Neuronal stem cell (in vitro differentiated cells): ENCODE results near the gene AP1B1.

Experiments
- DNase-seq: peaks from one replicate; pipeline ENCODE4 v3.0.0-alpha.2; 2013; ENCODE audit warnings: low spot score
- H2AFZ ChIP-seq: one replicate; pipeline ENCODE4 v1.6.1; 2013; ENCODE audit warnings: mild to moderate bottlenecking, low read length, inconsistent platforms
- H2AK5ac ChIP-seq: 2 replicates; pipeline ENCODE4 v1.6.1; 2013; ENCODE audit warnings: low read depth, mild to moderate bottlenecking, inconsistent platforms, low read length, moderate library complexity, mixed read lengths
- H2BK120ac ChIP-seq: 2 replicates; pipeline ENCODE4 v1.6.1; 2013; ENCODE audit warnings: low read depth, mild to moderate bottlenecking, inconsistent platforms, low read length, moderate library complexity, mixed read lengths
- H2BK12ac ChIP-seq: one replicate; pipeline ENCODE4 v1.6.1; 2013; ENCODE audit warnings: low read length, inconsistent platforms
- H2BK15ac ChIP-seq: 2 replicates; pipeline ENCODE4 v1.6.1; 2013; ENCODE audit warnings: mild to moderate bottlenecking, low read length, inconsistent platforms, mixed read lengths
- H2BK5ac ChIP-seq: one replicate; pipeline ENCODE4 v1.6.1; 2013; ENCODE audit warnings: inconsistent platforms, mild to moderate bottlenecking, low read length, moderate library complexity
- H3K14ac ChIP-seq: one replicate; pipeline ENCODE4 v1.6.1; 2013; ENCODE audit warnings: low read length, inconsistent platforms
- H3K18ac ChIP-seq: 2 replicates; pipeline ENCODE4 v1.6.1; 2013; ENCODE audit warnings: low read length, inconsistent platforms
- H3K23ac ChIP-seq: 2 replicates; pipeline ENCODE4 v1.6.1; 2013; ENCODE audit warnings: low read depth, mild to moderate bottlenecking, mixed read lengths, low read length, inconsistent platforms; ENCODE audit not compliant: poor library complexity
- H3K27ac ChIP-seq: replicated peaks from 3 replicates; pipeline ENCODE4 v1.5.1; 2013; ENCODE audit warnings: low read length, inconsistent platforms
- H3K27me3 ChIP-seq, 3 experiments: 2 replicates each; pipeline ENCODE4 v1.6.1; 2013; ENCODE audit warnings: low read length in 3 of 3, mild to moderate bottlenecking in 2 of 3, inconsistent platforms in 1 of 3, low read depth in 1 of 3, mixed read lengths in 1 of 3, moderate library complexity in 1 of 3; ENCODE audit not compliant: control insufficient read depth in 3 of 3, insufficient read depth in 3 of 3
- H3K36me3 ChIP-seq, 2 donors: replicated peaks in 1 of 2; 2 replicates each; pipeline ENCODE4 v1.6.1; 2013; ENCODE audit warnings: low read length in 2 of 2; ENCODE audit not compliant: control insufficient read depth in 2 of 2, insufficient read depth in 2 of 2
- H3K4ac ChIP-seq: 2 replicates; pipeline ENCODE4 v1.6.1; 2013; ENCODE audit warnings: inconsistent platforms, mild to moderate bottlenecking, low read length, moderate library complexity
- H3K4me1 ChIP-seq, 2 donors: 1 replicate in 1 of 2; 2 replicates in 1 of 2; pipeline ENCODE4 v1.6.1; 2013; ENCODE audit warnings: low read length in 2 of 2, low read depth in 1 of 2; ENCODE audit not compliant: control insufficient read depth in 2 of 2, insufficient read depth in 1 of 2
- H3K4me2 ChIP-seq: one replicate; pipeline ENCODE4 v1.6.1; 2013; ENCODE audit warnings: mild to moderate bottlenecking, low read length, inconsistent platforms; ENCODE audit not compliant: insufficient read depth, poor library complexity, severe bottlenecking
- H3K4me3 ChIP-seq, 2 donors: 2 replicates each; pipeline ENCODE4 v1.5.1; 2013; ENCODE audit warnings: low read length in 2 of 2, mild to moderate bottlenecking in 2 of 2, inconsistent platforms in 1 of 2, moderate library complexity in 1 of 2
- H3K79me1 ChIP-seq: one replicate; pipeline ENCODE4 v1.6.1; 2013; ENCODE audit warnings: low read depth, mild to moderate bottlenecking, inconsistent platforms, low read length, moderate library complexity
- H3K9ac ChIP-seq: one replicate; pipeline ENCODE4 v1.6.1; 2013; ENCODE audit warnings: mild to moderate bottlenecking, low read depth, low read length, inconsistent platforms; ENCODE audit not compliant: poor library complexity
- H3K9me3 ChIP-seq, 2 donors: replicated peaks in 1 of 2; 2 replicates each; pipeline versions ENCODE3 to v1.6.1; 2013; ENCODE audit warnings: low read length in 2 of 2, mild to moderate bottlenecking in 2 of 2, inconsistent platforms in 1 of 2, low read depth in 1 of 2, mixed read lengths in 1 of 2, moderate library complexity in 1 of 2; ENCODE audit not compliant: control insufficient read depth in 2 of 2, insufficient read depth in 1 of 2
- H4K8ac ChIP-seq: one replicate; pipeline ENCODE4 v1.6.1; 2013; ENCODE audit warnings: low read depth, mild to moderate bottlenecking, inconsistent platforms, low read length, moderate library complexity
- H4K91ac ChIP-seq: one replicate; pipeline ENCODE4 v1.6.1; 2013; ENCODE audit warnings: low read length, low read depth, mild to moderate bottlenecking, inconsistent platforms; ENCODE audit not compliant: poor library complexity
- WGBS, 2 donors: extraction: QIAGEN DNeasy Blood & Tissue Kit; methylation state at CpG; one replicate each; pipeline ENCODE4 v1.1.7; 2013; ENCODE audit warnings: missing lambda C conversion rate in 2 of 2, mixed read lengths in 1 of 2; ENCODE audit not compliant: insufficient read length in 2 of 2, insufficient replicate concordance in 1 of 2; ENCODE audit errors: extremely low coverage in 2 of 2; 5-methylcytosine and 5-hydroxymethylcytosine counted together

The AP1B1 gene

DNA sequence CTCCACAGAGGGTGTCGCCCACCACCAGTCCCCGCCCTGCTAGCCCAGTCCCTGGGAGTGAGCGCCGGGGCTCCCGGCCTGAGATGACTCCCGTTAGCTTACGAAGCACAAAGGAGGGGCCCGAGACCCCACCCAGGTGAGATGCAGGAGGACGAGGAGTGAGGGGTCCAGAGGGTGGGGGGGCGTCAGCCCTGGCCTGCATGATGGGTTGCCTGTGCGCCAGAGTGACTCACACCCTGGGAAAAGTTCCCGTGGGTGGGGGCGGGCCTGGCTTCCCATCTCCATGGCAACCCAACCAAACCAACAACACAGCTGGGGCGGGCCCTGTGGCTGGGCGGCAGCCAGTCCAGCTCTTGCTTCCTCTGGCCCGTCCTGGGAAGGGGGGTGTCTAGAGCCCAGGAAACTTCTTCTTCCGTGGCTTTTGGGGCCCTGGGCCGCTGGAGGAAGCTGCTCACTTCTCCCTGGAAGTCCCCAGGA, 77.5 kb downstream of the AP1B1 start:
- peaks cover 26 to 34% (median 29%) of the 10 kb centered on the region in 3 experiments for H3K27me3 ChIP-seq
- peaks cover 23 to 30% of the 10 kb centered on the region in 2 donors for H3K4me1 ChIP-seq
- peaks cover 0 to 5% of the 10 kb centered on the region in 2 donors for H3K9me3 ChIP-seq
- peak; percentile 81 for DNase-seq
- peak overlapping the region; percentile 34 for H4K91ac ChIP-seq
- H3K4me3 ChIP-seq, result peak overlapping the region in 1 of 2 donors; percentile 12
- H3K27ac ChIP-seq, result no peak overlapping the region
- H3K23ac ChIP-seq, result no peak overlapping the region
- peak overlapping the region; percentile 38 for H3K4me2 ChIP-seq
- no peak overlapping the region for H3K9ac ChIP-seq
- no peak overlapping the region for H3K14ac ChIP-seq
- H2BK5ac ChIP-seq, result peak overlapping the region; percentile 47
- peaks cover 4% of the 10 kb centered on the region for H3K79me1 ChIP-seq
- H2AFZ ChIP-seq, result peak overlapping the region; percentile 15
- H2BK15ac ChIP-seq, result peak overlapping the region; percentile 49
- H2AK5ac ChIP-seq, result peak overlapping the region; percentile 89
- peak overlapping the region; percentile 78 for H2BK12ac ChIP-seq
- peak overlapping the region; percentile 37 for H2BK120ac ChIP-seq
- no peak overlapping the region for H4K8ac ChIP-seq
- peak overlapping the region; percentile 84 for H3K18ac ChIP-seq
- no peak overlapping the region for H3K4ac ChIP-seq
- no CpG with 5 or more reads among the region's 18 CpGs for WGBS, 2 donors
- no peaks in the 10 kb centered on the region for H3K36me3 ChIP-seq

DNA sequence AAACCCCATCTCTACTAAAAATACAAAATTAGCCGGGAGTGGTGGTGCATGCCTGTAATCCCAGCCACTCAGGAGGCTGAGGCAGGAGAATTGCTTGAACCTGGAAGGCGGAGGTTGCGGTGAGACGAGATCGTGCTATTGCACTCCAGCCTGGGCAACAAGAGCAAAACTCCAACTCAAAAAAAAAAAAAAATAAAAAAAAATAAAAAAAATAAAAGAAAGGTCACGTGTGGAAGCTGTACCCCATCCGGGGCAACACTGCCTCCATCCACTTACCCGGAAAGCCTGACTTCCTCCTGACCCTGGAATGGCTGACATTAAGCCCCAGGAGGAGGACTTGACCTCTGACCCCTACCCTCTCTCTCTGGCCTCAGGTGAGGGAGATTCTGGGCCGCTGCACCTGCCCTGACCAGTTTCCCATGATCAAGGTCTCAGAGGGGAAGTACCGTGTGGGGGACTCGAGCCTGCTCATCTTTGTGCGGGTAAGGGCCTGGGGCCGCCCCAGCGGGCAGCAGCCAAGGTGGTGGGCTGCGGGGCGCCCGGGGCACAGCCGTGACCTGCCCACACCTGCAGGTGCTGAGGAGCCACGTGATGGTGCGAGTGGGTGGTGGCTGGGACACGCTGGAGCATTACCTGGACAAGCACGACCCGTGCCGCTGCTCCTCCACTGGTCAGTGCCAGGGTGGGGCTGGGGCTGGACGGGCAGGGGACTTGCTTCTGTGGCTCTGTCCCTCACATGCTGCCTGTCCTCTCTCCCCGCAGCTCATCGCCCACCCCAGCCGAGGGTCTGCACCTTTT, 78.1 kb downstream of the AP1B1 start:
- Histone ChIP-seq H4K91ac (peak overlapping the region; percentile 34), H3K36me3 (no peaks in the 10 kb centered on the region), H3K4me1 (peaks cover 25 to 31% of the 10 kb centered on the region in 2 donors), H2BK120ac (peak overlapping the region; percentile 37), H2BK12ac (peak overlapping the region; percentile 78), H3K27ac (no peak overlapping the region), H3K4me3 (peak overlapping the region in 1 of 2 donors; percentile 12), H2AFZ (no peak overlapping the region), H4K8ac (no peak overlapping the region), H3K79me1 (peaks cover 4% of the 10 kb centered on the region), H3K9me3 (peaks cover 0 to 5% of the 10 kb centered on the region in 2 donors), H2BK15ac (peak overlapping the region; percentile 49), H2AK5ac (peak overlapping the region; percentile 3), H2BK5ac (no peak overlapping the region), H3K18ac (peak overlapping the region; percentile 84), H3K27me3 (peaks cover 20 to 31% (median 25%) of the 10 kb centered on the region in 3 experiments), H3K4ac (no peak overlapping the region), H3K9ac (no peak overlapping the region), H3K14ac (peak overlapping the region; percentile 10), H3K4me2 (no peak overlapping the region), H3K23ac (no peak overlapping the region)
- no CpG with 5 or more reads among the region's 28 CpGs for WGBS, 2 donors
- DNase-seq, result no peak

DNA sequence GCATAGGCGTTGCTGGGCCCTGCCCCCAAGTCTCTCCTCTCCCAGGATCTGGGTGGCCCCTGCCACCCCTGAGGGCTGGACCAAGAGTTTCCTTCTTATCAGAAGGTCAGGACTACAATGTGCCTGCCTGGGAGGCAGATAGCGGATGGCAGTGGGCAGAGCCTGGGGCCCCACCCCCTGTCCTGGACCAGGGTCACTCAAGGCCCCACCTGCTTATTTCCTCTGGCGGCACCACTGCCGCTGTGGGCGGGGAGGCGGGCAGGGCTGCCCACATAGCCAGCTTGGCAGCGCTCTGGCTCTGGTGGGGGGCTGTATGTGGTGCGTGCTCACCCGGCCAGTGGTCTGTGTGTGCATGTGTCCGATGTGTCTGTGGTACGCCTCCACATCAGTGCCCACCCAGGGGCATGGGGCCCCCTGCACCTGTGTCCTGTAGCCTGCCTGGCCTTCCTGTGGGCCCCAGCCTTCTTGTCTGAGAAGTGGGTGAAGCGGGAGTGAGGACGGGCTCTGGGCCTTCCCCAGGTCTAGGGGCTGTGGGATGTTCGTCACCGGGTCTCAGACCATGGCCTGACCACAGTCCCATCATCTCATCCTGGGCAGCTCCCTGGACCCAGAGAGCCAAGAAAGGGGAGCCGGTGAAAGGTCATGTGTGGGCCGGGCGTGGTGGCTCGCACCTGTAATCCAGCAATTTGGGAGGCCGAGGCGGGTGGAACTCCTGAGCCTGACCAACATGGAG, 78.9 kb downstream of the AP1B1 start:
- H3K27ac ChIP-seq, result no peak overlapping the region
- no peak overlapping the region for H3K4me3 ChIP-seq
- peak overlapping the region; percentile 78 for H2AK5ac ChIP-seq
- H2AFZ ChIP-seq, result no peak overlapping the region
- H3K27me3 ChIP-seq, result peaks cover 13 to 23% (median 17%) of the 10 kb centered on the region in 3 experiments
- no peak overlapping the region for H2BK12ac ChIP-seq
- H3K36me3 ChIP-seq, result no peaks in the 10 kb centered on the region
- peaks cover 25 to 28% of the 10 kb centered on the region in 2 donors for H3K4me1 ChIP-seq
- no peak overlapping the region for H4K8ac ChIP-seq
- no peak overlapping the region for H3K4me2 ChIP-seq
- DNase-seq, result no peak
- peak overlapping the region; percentile 43 for H3K14ac ChIP-seq
- H3K23ac ChIP-seq, result no peak overlapping the region
- no CpG with 5 or more reads among the region's 21 CpGs for WGBS, 2 donors
- H2BK120ac ChIP-seq, result peak overlapping the region; percentile 28
- no peak overlapping the region for H4K91ac ChIP-seq
- peak overlapping the region; percentile 87 for H2BK5ac ChIP-seq
- H3K9me3 ChIP-seq, result peaks cover 0 to 5% of the 10 kb centered on the region in 2 donors
- H3K4ac ChIP-seq, result no peak overlapping the region
- H3K18ac ChIP-seq, result peak overlapping the region; percentile 74
- H2BK15ac ChIP-seq, result no peak overlapping the region
- H3K79me1 ChIP-seq, result peaks cover 4% of the 10 kb centered on the region
- no peak overlapping the region for H3K9ac ChIP-seq
